IPS DF 6.9 (cell line): Measurements from ENCODE around the gene PSMD2.

Experiments
- DNase-seq: peaks from one replicate; pipeline ENCODE4 v3.0.0-alpha.2; 2013; ENCODE audit warnings: low read depth, low spot score
- H3K27ac ChIP-seq: one replicate; pipeline ENCODE4 v1.5.1; 2013; ENCODE audit warnings: low read length, control low read depth
- H3K27me3 ChIP-seq: 2 replicates; pipeline ENCODE4 v1.6.1; 2013; ENCODE audit warnings: mild to moderate bottlenecking, low read length; ENCODE audit not compliant: control insufficient read depth, insufficient read depth
- H3K36me3 ChIP-seq: 2 replicates; pipeline ENCODE4 v1.6.1; 2013; ENCODE audit warnings: low read length; ENCODE audit not compliant: control insufficient read depth, insufficient read depth
- H3K4me1 ChIP-seq: 2 replicates; pipeline ENCODE4 v1.6.1; 2013; ENCODE audit warnings: low read length; ENCODE audit not compliant: control insufficient read depth, insufficient read depth
- H3K4me3 ChIP-seq: 2 replicates; pipeline ENCODE4 v1.5.1; 2013; ENCODE audit warnings: mild to moderate bottlenecking, low read length
- H3K9me3 ChIP-seq: 2 replicates; pipeline ENCODE4 v1.6.1; 2013; ENCODE audit warnings: low read length, inconsistent platforms; ENCODE audit not compliant: control insufficient read depth, insufficient read depth
- WGBS: extraction: QIAGEN DNeasy Blood & Tissue Kit; methylation state at CpG from one replicate; pipeline ENCODE4 v1.1.7; 2013; ENCODE audit warnings: mixed read lengths, missing lambda C conversion rate; ENCODE audit not compliant: insufficient read length, insufficient coverage; 5-methylcytosine and 5-hydroxymethylcytosine counted together

PSMD2 gene

DNA sequence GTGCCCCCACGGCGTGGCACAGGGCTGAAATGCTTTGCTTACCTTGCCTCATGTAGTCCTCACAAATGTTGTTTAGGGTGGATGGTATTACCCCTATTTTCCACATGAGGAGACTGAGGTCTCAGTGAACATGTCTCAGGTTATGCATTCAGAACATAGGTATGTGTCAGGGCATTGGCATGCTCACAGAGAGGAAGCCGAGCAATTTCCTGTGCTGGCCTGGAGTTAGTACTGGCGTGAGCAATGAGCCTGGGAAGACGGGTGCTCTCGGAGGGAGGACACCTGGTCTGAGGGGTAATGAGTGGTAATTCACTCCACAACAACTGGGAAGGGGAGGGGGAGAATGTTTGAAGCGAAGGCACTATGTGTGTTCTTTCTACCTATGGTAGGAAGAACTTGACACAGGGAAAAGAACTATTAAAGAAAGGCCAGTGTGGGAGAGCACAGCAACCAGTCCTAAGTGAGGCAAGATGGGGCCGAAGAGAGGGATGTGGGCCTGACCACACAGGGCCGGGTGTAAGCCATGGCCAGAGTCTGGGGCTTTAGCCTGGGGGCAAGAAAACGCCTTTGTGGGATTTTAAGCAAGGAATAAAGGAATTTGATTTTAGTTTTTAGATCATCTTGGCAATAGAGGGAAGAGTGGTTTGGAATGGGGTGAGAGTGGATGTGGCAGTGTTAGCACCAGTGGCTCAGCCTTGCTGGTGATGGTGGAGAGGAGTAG is 33.5 kb downstream of the PSMD2 start:
- Histone ChIP-seq H3K4me3 (no peak overlapping the region), H3K4me1 (peaks cover 3% of the 10 kb centered on the region; the same call in 1 of the 2 replicates), H3K27me3 (no peaks in the 10 kb centered on the region), H3K36me3 (peaks cover 47% of the 10 kb centered on the region), H3K9me3 (no peaks in the 10 kb centered on the region), H3K27ac (no peak overlapping the region)
- no CpG with 5 or more reads among the region's 10 CpGs for WGBS
- no peak for DNase-seq

DNA sequence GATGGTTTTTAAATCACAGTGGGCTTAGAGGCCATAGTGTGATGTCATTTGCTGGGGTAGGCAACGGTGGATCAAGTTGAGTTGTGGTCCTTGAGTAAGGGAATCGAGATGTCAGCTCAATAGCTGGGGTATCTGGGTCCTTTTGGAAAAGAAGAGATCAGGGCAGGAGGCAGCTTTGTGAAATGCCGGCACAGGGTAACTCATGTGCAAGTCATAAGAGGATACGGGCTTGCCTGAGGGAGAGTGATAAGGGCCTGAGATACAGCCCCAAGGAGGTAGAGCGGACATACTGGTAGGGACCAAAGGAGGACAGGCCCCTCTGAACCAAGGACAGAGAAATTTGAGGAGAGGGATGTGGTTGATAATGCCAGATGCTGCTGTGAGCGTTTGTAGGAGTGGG is 34.1 kb downstream of the PSMD2 start:
- no peak overlapping the region for H3K27ac ChIP-seq

DNA sequence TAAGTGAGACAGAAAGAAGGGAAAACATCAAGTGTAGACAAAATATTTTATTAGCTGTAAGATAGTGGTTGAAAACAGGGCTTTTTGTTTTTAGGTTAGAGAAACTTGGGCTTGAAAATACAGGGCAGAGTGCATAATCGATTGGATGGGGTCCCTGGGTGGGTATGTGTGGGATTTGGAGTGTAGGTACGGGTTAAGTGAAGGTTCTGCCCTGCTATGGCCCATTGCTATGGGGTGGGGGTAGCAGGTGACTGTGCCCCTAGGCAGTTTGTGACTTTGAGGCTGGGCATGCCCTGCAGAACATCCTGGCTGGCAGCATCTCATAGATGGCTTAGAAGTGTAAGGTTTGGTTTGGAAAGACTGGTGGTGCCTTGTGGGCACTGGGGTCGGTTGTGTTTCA is 34.7 kb downstream of the PSMD2 start:
- DNase-seq, result no peak
- Histone ChIP-seq H3K9me3 (no peaks in the 10 kb centered on the region), H3K4me3 (no peak overlapping the region), H3K36me3 (peaks cover 38% of the 10 kb centered on the region), H3K27me3 (no peaks in the 10 kb centered on the region), H3K4me1 (peaks cover 3% of the 10 kb centered on the region; the same call in 1 of the 2 replicates), H3K27ac (no peak overlapping the region)
- WGBS, result 100% methylated on average over 1 of the region's 3 CpGs

More for the DNA sequence above, 34.1 kb downstream of the PSMD2 start:
- H3K27me3 ChIP-seq, result no peaks in the 10 kb centered on the region
- no peaks in the 10 kb centered on the region for H3K9me3 ChIP-seq
- H3K4me3 ChIP-seq, result no peak overlapping the region
- DNase-seq, result no peak
- H3K36me3 ChIP-seq, result peaks cover 43% of the 10 kb centered on the region
- H3K4me1 ChIP-seq, result peaks cover 3% of the 10 kb centered on the region; the same call in 1 of the 2 replicates
- WGBS, result no CpG with 5 or more reads among the region's 6 CpGs

DNA sequence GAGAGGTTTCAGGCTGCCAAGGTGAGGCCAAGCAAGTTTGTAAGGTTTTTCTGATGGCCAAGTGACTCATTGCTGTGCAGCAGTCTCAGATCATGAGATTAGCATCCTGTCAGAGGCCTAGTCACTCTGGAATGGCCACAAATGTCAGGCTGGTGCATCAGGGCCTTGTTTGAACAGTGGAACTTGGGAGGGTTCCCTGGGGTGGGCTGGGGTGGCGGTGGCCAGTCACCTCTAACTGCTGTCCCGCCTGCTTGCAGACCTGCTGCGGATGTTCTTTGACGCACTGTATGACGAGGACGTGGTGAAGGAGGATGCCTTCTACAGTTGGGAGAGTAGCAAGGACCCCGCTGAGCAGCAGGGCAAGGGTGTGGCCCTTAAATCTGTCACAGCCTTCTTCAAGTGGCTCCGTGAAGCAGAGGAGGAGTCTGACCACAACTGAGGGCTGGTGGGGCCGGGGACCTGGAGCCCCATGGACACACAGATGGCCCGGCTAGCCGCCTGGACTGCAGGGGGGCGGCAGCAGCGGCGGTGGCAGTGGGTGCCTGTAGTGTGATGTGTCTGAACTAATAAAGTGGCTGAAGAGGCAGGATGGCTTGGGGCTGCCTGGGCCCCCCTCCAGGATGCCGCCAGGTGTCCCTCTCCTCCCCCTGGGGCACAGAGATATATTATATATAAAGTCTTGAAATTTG is 35.6 kb downstream of the PSMD2 start:
- DNase-seq, result no peak
- Histone ChIP-seq H3K27me3 (no peaks in the 10 kb centered on the region), H3K4me3 (no peak overlapping the region), H3K4me1 (peaks cover 6% of the 10 kb centered on the region), H3K9me3 (no peaks in the 10 kb centered on the region), H3K36me3 (peaks cover 34% of the 10 kb centered on the region), H3K27ac (no peak overlapping the region)
- WGBS, result no CpG with 5 or more reads among the region's 15 CpGs

DNA sequence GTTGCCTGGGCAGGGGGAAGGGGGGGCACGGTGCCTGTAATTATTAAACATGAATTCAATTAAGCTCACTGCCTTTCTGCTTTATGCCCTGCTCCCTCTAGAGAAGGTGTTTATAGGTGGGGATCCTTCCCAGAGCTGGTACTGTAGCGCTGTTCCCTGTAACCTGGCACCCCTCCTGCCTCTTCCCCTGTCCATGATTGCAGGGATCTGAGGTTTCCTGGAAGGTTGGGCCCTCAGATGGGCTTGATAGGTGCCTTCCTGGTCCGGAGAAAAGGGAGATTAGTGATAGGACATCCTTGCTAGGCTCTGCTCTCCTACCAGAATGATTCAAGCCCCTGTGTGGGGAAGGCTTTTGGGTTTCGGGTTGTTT is 36.2 kb downstream of the PSMD2 start:
- no CpG with 5 or more reads among the region's 4 CpGs for WGBS
- no peak for DNase-seq
- Histone ChIP-seq H3K36me3 (peaks cover 34% of the 10 kb centered on the region), H3K27me3 (no peaks in the 10 kb centered on the region), H3K4me1 (peaks cover 6% of the 10 kb centered on the region), H3K9me3 (no peaks in the 10 kb centered on the region), H3K4me3 (no peak overlapping the region; the same call in 1 of the 2 replicates), H3K27ac (no peak overlapping the region)

DNA sequence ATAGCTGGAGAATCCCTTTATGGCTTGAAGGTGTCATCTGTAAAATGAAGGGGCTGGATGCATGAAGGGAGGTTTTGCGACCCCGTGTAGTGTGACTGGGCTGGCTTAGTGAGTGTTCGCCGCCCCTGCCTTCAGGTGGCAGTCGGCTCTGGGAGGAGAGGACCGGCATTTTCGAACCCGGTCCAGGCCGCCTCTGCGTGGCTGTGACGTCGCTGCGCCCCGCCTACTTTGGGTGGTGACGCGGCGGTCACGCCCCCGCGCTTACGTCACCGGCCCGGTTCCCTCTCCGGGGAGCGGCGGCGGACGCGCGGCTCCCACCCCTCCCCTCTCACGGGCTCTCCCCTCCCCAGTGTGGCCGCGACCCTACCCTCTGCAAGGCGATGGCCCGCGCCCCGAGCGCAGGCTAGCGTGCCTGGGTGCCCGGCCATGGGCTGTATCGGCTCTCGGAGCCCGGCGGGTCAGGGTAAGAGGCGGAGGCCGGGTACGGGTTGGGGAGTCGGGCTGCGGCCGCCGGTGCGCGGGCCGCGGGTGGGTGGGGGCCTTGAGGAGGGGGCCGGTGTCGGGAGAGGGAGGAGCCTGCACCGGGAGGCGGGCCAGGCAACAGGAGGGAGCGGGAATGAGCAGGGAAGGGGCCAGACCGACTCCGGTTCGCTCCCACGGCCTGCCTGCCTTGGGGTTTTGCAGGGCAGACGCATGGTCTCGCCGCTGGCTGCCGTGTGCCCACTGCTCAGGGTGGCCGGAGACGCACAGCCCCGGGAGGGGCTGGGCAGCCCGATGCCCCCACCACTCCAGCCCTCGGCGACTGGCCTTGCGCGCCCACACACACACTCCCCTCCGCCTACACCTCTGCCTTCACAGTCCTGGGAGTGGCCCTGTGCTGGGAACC is 36.9 kb downstream of the PSMD2 start:
- Histone ChIP-seq H3K9me3 (no peaks in the 10 kb centered on the region), H3K4me3 (peak overlapping the region; percentile 91), H3K36me3 (peaks cover 32% of the 10 kb centered on the region), H3K4me1 (peaks cover 6% of the 10 kb centered on the region), H3K27ac (no peak overlapping the region), H3K27me3 (no peaks in the 10 kb centered on the region)
- peak; percentile 72 for DNase-seq
- WGBS, result no CpG with 5 or more reads among the region's 77 CpGs

DNA sequence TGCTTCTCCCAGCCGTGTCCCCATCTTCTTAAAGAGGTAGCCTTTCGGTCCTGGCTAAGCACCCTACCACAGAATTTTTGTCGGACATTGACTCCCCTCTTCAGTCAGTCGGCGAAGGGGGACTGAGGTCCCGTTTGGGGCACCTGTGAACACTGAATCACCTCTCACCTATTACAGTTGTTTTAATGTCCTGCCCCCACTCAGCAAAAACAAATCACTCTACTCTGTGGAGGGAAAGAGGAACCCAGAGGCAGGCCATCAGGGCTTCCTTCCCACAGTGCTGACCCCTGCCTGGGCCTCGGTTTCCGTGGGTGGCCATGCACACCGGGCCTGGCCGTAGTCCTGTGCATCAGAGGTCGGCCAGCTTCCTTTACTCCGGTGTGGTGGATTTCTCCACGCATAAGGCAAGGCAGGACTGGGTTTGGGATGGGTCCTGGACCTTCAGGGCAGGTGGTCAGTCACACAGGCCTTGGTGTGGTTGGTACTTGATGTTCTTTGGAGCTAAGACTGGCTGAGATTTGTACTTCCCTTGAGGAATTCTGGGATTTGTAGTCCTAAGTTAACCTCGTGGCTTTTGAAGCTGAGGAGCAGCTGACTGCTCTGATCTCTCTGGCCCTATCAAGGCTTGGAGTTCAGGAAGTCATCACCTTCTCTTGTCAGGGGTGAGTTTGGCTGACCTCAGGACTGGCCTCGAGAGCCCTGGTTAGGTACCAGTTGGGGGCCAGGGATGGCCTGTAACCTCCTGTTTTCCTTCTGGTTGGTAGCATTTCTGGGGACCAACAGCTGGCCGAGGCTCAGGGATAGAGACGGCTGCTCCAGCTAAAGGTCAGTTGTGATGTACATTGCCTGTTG is 37.7 kb downstream of the PSMD2 start:
- Histone ChIP-seq H3K36me3 (peaks cover 23% of the 10 kb centered on the region), H3K27me3 (no peaks in the 10 kb centered on the region), H3K27ac (no peak overlapping the region), H3K4me3 (peak overlapping the region; percentile 91), H3K4me1 (peaks cover 6% of the 10 kb centered on the region), H3K9me3 (no peaks in the 10 kb centered on the region)
- WGBS, result no CpG with 5 or more reads among the region's 17 CpGs
- DNase-seq, result no peak

DNA sequence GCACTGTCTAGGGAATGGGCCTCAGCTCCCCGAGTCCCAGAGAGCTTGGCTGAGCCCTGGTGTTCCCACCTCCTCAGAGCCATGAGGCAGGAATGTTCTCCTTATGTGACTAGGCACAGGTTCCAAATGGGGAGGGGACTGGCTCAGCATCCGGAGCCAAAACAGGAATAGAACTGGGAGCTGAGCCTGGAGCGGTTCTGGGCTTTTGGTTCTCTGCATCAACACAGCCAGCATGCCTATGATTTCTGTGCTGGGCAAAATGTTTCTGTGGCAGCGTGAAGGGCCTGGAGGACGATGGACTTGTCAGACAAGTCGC is 38.3 kb downstream of the PSMD2 start, which contains the start of gene FAM131A:
FAM131A (plus strand) TSS at position 202 of the 316 bp plus-strand sequence; CDS start at position 233, 31 bp downstream.
- peak within 1 kb of the TSS; percentile 91; the same call in 1 of the 2 replicates for H3K4me3 ChIP-seq
- WGBS, result no CpG with 5 or more reads among the region's 6 CpGs
- no peak within 1 kb of the TSS for H3K27ac ChIP-seq
- no peak for DNase-seq
- H3K4me1 ChIP-seq, result peaks cover 6% of the 10 kb centered on the region
- H3K36me3 ChIP-seq, result peaks cover 18% of the 10 kb centered on the region
- no peaks in the 10 kb centered on the region for H3K27me3 ChIP-seq
- H3K9me3 ChIP-seq, result no peaks in the 10 kb centered on the region

DNA sequence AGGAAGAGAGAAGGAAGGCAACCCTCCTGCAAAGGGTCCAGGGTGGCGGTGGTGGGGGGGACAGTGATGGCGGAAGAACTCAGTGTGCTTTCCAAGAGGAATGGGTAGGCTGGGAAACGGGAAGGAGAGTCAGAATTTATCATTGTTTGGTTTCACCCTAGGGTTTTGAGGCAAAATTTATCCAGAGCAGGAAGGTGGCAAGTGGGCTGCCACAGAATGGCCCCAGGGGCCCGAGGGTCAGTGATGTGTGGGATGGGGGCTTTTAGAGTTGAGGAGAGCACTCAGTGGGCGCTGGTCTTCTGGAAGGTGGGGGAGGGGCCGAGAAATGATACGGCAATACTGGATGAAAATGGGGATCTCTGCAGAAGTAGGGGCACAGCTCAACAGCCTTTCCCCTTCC is 38.9 kb downstream of the PSMD2 start:
- Histone ChIP-seq H3K36me3 (peaks cover 15% of the 10 kb centered on the region), H3K27me3 (no peaks in the 10 kb centered on the region), H3K27ac (no peak overlapping the region), H3K9me3 (no peaks in the 10 kb centered on the region), H3K4me1 (peaks cover 6% of the 10 kb centered on the region), H3K4me3 (no peak overlapping the region)
- DNase-seq, result no peak
- no CpG with 5 or more reads among the region's 7 CpGs for WGBS
